ENCODE data around the gene PRKAB1. TPM values are rescaled to one million over a fixed set of nuclear protein-coding genes. Genes with fewer than 3 reads are reported as not detected.
"Not testable (repeated sequence)": the region's sequence is repeated elsewhere in the genome, so short reads cannot be mapped to it uniquely, and the experiment has no call there.

Gene PRKAB1
- total and polyA plus RNA-seq, 2 donors = 16.1 to 37.9 TPM

GRCh38 chr12:119657001-119657400 lies 10.9 kb upstream of the PRKAB1 start:
- not testable (repeated sequence) for H3K4me3 ChIP-seq (ENCODE audit: low read length in 2 of 2); H3K4me1 ChIP-seq (ENCODE audit: control insufficient read depth in 2 of 2, insufficient read depth in 2 of 2, low read length in 2 of 2); DNase-seq (ENCODE audit: low read depth in 6 of 9, low spot score in 9 of 9); H3K27ac ChIP-seq (ENCODE audit: low read depth in 1 of 2, low read length in 1 of 2); H3K9me3 ChIP-seq (ENCODE audit: control insufficient read depth in 2 of 2, insufficient read depth in 1 of 2, low read length in 1 of 2); H3K36me3 ChIP-seq (ENCODE audit: control insufficient read depth in 2 of 2, insufficient read depth in 2 of 2, low read length in 1 of 2); H3K27me3 ChIP-seq (ENCODE audit: control insufficient read depth in 2 of 2, insufficient read depth in 1 of 2, low read length in 1 of 2)
- WGBS = 88% methylated on average over 2 of the region's 2 CpGs

- not testable (repeated sequence) for H3K36me3 ChIP-seq (ENCODE audit: control insufficient read depth in 2 of 2, insufficient read depth in 2 of 2, low read length in 1 of 2); H3K27me3 ChIP-seq (ENCODE audit: control insufficient read depth in 2 of 2, insufficient read depth in 1 of 2, low read length in 1 of 2); H3K4me3 ChIP-seq (ENCODE audit: low read length in 2 of 2); H3K9me3 ChIP-seq (ENCODE audit: control insufficient read depth in 2 of 2, insufficient read depth in 1 of 2, low read length in 1 of 2); H3K4me1 ChIP-seq (ENCODE audit: control insufficient read depth in 2 of 2, insufficient read depth in 2 of 2, low read length in 2 of 2); DNase-seq (ENCODE audit: low read depth in 6 of 9, low spot score in 9 of 9); H3K27ac ChIP-seq (ENCODE audit: low read depth in 1 of 2, low read length in 1 of 2)
- WGBS = 98% methylated on average over 6 of the region's 6 CpGs
Measured at GRCh38 chr12:119658166-119658565, 9.8 kb upstream of the PRKAB1 start.

- peak in 2 of 9 donors; percentile 29 to 47 for DNase-seq (ENCODE audit: low read depth in 6 of 9, low spot score in 9 of 9)
- Histone ChIP-seq H3K36me3 (ENCODE audit: control insufficient read depth in 2 of 2, insufficient read depth in 2 of 2, low read length in 1 of 2) (no peaks in the 10 kb centered on the region), H3K27me3 (ENCODE audit: control insufficient read depth in 2 of 2, insufficient read depth in 1 of 2, low read length in 1 of 2) (no peaks in the 10 kb centered on the region), H3K4me3 (ENCODE audit: low read length in 2 of 2) (no peak overlapping the region), H3K9me3 (ENCODE audit: control insufficient read depth in 2 of 2, insufficient read depth in 1 of 2, low read length in 1 of 2) (no peaks in the 10 kb centered on the region), H3K4me1 (ENCODE audit: control insufficient read depth in 2 of 2, insufficient read depth in 2 of 2, low read length in 2 of 2) (no peaks in the 10 kb centered on the region), H3K27ac (ENCODE audit: low read depth in 1 of 2, low read length in 1 of 2) (no peak overlapping the region)
- WGBS = 59% methylated on average over 6 of the region's 6 CpGs
Measured at GRCh38 chr12:119659289-119659897, 8.5 kb upstream of the PRKAB1 start.

- no peak overlapping the region for H3K27ac ChIP-seq (ENCODE audit: low read depth in 1 of 2, low read length in 1 of 2)
- H3K9me3 ChIP-seq (ENCODE audit: control insufficient read depth in 2 of 2, insufficient read depth in 1 of 2, low read length in 1 of 2) = no peaks in the 10 kb centered on the region
- no peaks in the 10 kb centered on the region for H3K27me3 ChIP-seq (ENCODE audit: control insufficient read depth in 2 of 2, insufficient read depth in 1 of 2, low read length in 1 of 2)
- no peak overlapping the region for H3K4me3 ChIP-seq (ENCODE audit: low read length in 2 of 2)
- DNase-seq (ENCODE audit: low read depth in 6 of 9, low spot score in 9 of 9) = no peak
- H3K4me1 ChIP-seq (ENCODE audit: control insufficient read depth in 2 of 2, insufficient read depth in 2 of 2, low read length in 2 of 2) = no peaks in the 10 kb centered on the region
- WGBS = 82% methylated on average over 5 of the region's 5 CpGs
- no peaks in the 10 kb centered on the region for H3K36me3 ChIP-seq (ENCODE audit: control insufficient read depth in 2 of 2, insufficient read depth in 2 of 2, low read length in 1 of 2)
Measured at GRCh38 chr12:119660076-119660475, 7.9 kb upstream of the PRKAB1 start.

- peaks cover 10 to 14% of the 10 kb centered on the region in 2 donors for H3K4me1 ChIP-seq (ENCODE audit: control insufficient read depth in 2 of 2, insufficient read depth in 2 of 2, low read length in 2 of 2)
- H3K27ac ChIP-seq (ENCODE audit: low read depth in 1 of 2, low read length in 1 of 2) = no peak overlapping the region
Measured at GRCh38 chr12:119661882-119662281, 6.1 kb upstream of the PRKAB1 start.

DNA sequence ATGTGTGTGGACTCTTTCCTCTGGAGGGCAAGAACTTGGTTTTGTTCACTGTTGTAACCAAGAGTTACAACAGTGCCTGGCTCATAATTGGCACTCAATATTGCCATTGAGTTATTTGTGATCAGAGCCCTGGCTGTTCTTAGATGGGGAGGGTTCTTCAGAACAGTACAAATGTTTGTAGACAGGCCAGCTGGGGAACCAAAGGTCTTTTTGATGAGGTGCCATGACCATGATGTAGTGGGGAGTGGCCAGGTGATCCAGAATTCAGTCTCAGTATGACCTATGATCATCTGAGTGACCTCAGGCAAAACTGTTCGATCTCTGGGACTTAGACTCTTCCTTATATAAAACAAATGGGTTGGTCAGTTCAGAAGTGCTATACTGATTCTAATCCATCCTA lies 3.3 kb upstream of the PRKAB1 start:
- 95% methylated on average over 1 of the region's 1 CpG for WGBS
- no peaks in the 10 kb centered on the region for H3K36me3 ChIP-seq (ENCODE audit: control insufficient read depth in 2 of 2, insufficient read depth in 2 of 2, low read length in 1 of 2)
- H3K27ac ChIP-seq (ENCODE audit: low read depth in 1 of 2, low read length in 1 of 2) = no peak overlapping the region
- H3K9me3 ChIP-seq (ENCODE audit: control insufficient read depth in 2 of 2, insufficient read depth in 1 of 2, low read length in 1 of 2) = no peaks in the 10 kb centered on the region
- no peaks in the 10 kb centered on the region for H3K27me3 ChIP-seq (ENCODE audit: control insufficient read depth in 2 of 2, insufficient read depth in 1 of 2, low read length in 1 of 2)
- no peak for DNase-seq (ENCODE audit: low read depth in 6 of 9, low spot score in 9 of 9)
- H3K4me1 ChIP-seq (ENCODE audit: control insufficient read depth in 2 of 2, insufficient read depth in 2 of 2, low read length in 2 of 2) = peaks cover 16 to 19% of the 10 kb centered on the region in 2 donors
- H3K4me3 ChIP-seq (ENCODE audit: low read length in 2 of 2) = no peak overlapping the region

More at GRCh38 chr12:119661882-119662281, 6.1 kb upstream of the PRKAB1 start:
- no peak for DNase-seq (ENCODE audit: low read depth in 6 of 9, low spot score in 9 of 9)
- H3K9me3 ChIP-seq (ENCODE audit: control insufficient read depth in 2 of 2, insufficient read depth in 1 of 2, low read length in 1 of 2) = no peaks in the 10 kb centered on the region
- no peaks in the 10 kb centered on the region for H3K36me3 ChIP-seq (ENCODE audit: control insufficient read depth in 2 of 2, insufficient read depth in 2 of 2, low read length in 1 of 2)
- H3K4me3 ChIP-seq (ENCODE audit: low read length in 2 of 2) = no peak overlapping the region
- WGBS = 79% methylated on average over 4 of the region's 4 CpGs
- H3K27me3 ChIP-seq (ENCODE audit: control insufficient read depth in 2 of 2, insufficient read depth in 1 of 2, low read length in 1 of 2) = no peaks in the 10 kb centered on the region

- Histone ChIP-seq H3K9me3 (ENCODE audit: control insufficient read depth in 2 of 2, insufficient read depth in 1 of 2, low read length in 1 of 2) (no peaks in the 10 kb centered on the region), H3K27ac (ENCODE audit: low read depth in 1 of 2, low read length in 1 of 2) (peak overlapping the region in 1 of 2 donors; percentile 4), H3K4me1 (ENCODE audit: control insufficient read depth in 2 of 2, insufficient read depth in 2 of 2, low read length in 2 of 2) (peaks cover 19 to 23% of the 10 kb centered on the region in 2 donors), H3K36me3 (ENCODE audit: control insufficient read depth in 2 of 2, insufficient read depth in 2 of 2, low read length in 1 of 2) (peaks cover 0 to 4% of the 10 kb centered on the region in 2 donors), H3K4me3 (ENCODE audit: low read length in 2 of 2) (no peak overlapping the region), H3K27me3 (ENCODE audit: control insufficient read depth in 2 of 2, insufficient read depth in 1 of 2, low read length in 1 of 2) (no peaks in the 10 kb centered on the region)
- peak in 1 of 9 donors; percentile 26 for DNase-seq (ENCODE audit: low read depth in 6 of 9, low spot score in 9 of 9)
- WGBS = 79% methylated on average over 4 of the region's 4 CpGs
Measured at GRCh38 chr12:119665164-119665929, 2.6 kb upstream of the PRKAB1 start.

DNA sequence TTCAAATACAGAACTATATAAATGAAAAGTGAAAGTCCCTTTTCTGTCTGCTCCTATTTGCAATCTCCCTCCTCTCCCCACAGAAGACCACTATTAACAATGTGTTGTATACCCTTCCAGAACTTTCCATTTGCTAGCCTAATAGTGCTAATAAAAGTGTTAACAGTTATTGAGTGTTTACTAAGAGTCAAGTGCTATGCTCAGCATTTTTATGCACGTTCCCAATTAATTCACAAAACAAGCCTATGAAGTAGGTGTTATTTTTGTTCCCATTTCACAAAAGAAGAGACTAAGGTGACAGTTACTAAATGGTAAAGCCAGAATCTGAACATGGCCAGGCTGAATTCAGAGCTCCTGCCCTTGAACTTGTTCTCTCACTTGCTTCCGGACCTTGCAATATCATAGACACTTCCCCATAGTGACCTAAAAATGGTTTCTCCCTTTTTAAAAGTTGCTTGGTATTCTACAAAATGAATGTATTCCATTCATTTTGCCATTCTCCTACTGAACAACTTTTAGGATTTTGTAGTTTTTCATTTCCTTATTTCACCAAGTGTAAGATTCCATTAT lies 1.6 kb upstream of the PRKAB1 start:
- WGBS = 67% methylated on average over 2 of the region's 2 CpGs
- H3K4me3 ChIP-seq (ENCODE audit: low read length in 2 of 2) = no peak overlapping the region
- H3K27ac ChIP-seq (ENCODE audit: low read depth in 1 of 2, low read length in 1 of 2) = peak overlapping the region; percentile 5 to 13

GRCh38 chr12:119666900-119667576 lies 895 bp upstream of the PRKAB1 start:
- Histone ChIP-seq H3K27ac (ENCODE audit: low read depth in 1 of 2, low read length in 1 of 2) (peak overlapping the region; percentile 67 to 88), H3K36me3 (ENCODE audit: control insufficient read depth in 2 of 2, insufficient read depth in 2 of 2, low read length in 1 of 2) (peaks cover 1 to 13% of the 10 kb centered on the region in 2 donors), H3K4me1 (ENCODE audit: control insufficient read depth in 2 of 2, insufficient read depth in 2 of 2, low read length in 2 of 2) (peaks cover 19 to 23% of the 10 kb centered on the region in 2 donors), H3K9me3 (ENCODE audit: control insufficient read depth in 2 of 2, insufficient read depth in 1 of 2, low read length in 1 of 2) (no peaks in the 10 kb centered on the region), H3K27me3 (ENCODE audit: control insufficient read depth in 2 of 2, insufficient read depth in 1 of 2, low read length in 1 of 2) (no peaks in the 10 kb centered on the region), H3K4me3 (ENCODE audit: low read length in 2 of 2) (peak overlapping the region; percentile 66 to 94)
- no peak for DNase-seq (ENCODE audit: low read depth in 6 of 9, low spot score in 9 of 9)
- 5% methylated on average over 9 of the region's 9 CpGs for WGBS

More for the DNA sequence above, 1.6 kb upstream of the PRKAB1 start:
- H3K36me3 ChIP-seq (ENCODE audit: control insufficient read depth in 2 of 2, insufficient read depth in 2 of 2, low read length in 1 of 2) = peaks cover 0 to 6% of the 10 kb centered on the region in 2 donors
- H3K4me1 ChIP-seq (ENCODE audit: control insufficient read depth in 2 of 2, insufficient read depth in 2 of 2, low read length in 2 of 2) = peaks cover 19 to 23% of the 10 kb centered on the region in 2 donors
- H3K9me3 ChIP-seq (ENCODE audit: control insufficient read depth in 2 of 2, insufficient read depth in 1 of 2, low read length in 1 of 2) = no peaks in the 10 kb centered on the region
- no peaks in the 10 kb centered on the region for H3K27me3 ChIP-seq (ENCODE audit: control insufficient read depth in 2 of 2, insufficient read depth in 1 of 2, low read length in 1 of 2)
- DNase-seq (ENCODE audit: low read depth in 6 of 9, low spot score in 9 of 9) = no peak

Measured in thymus (tissue), 11 donors.